NCI-H1930 (cell line): ENCODE data around the gene MINDY4.
"Not testable (repeated sequence)": the region's sequence is repeated elsewhere in the genome, so short reads cannot be mapped to it uniquely, and the experiment has no call there.

Source experiments
- DNase-seq, 2 experiments: peaks; one replicate each; lab custom pipeline; 2025; lab: John Stamatoyannopoulos, UW

MINDY4 gene

GRCh38 chr7:30804078-30804661, 33.0 kb downstream of the MINDY4 start:
- no peak for DNase-seq

- no peak for DNase-seq
Observed at GRCh38 chr7:30805081-30805691, 34.0 kb downstream of the MINDY4 start.

GRCh38 chr7:30805931-30806330, 34.7 kb downstream of the MINDY4 start:
- no peak for DNase-seq

GRCh38 chr7:30807477-30807876, 36.3 kb downstream of the MINDY4 start:
- DNase-seq: not testable (repeated sequence)

- DNase-seq: not testable (repeated sequence)
Observed at GRCh38 chr7:30807941-30808340, 36.7 kb downstream of the MINDY4 start.

GRCh38 chr7:30810986-30811385, 39.8 kb downstream of the MINDY4 start:
- no peak for DNase-seq

GRCh38 chr7:30812676-30813075, 41.5 kb downstream of the MINDY4 start:
- no peak for DNase-seq

- no peak for DNase-seq
Observed at GRCh38 chr7:30813466-30813865, 42.2 kb downstream of the MINDY4 start.

- DNase-seq: no peak
Observed at GRCh38 chr7:30814700-30815387, 43.6 kb downstream of the MINDY4 start.

GRCh38 chr7:30815388-30815854, 44.2 kb downstream of the MINDY4 start:
- no peak for DNase-seq

GRCh38 chr7:30815951-30816644, 44.9 kb downstream of the MINDY4 start:
- no peak for DNase-seq

GRCh38 chr7:30816645-30817370, 45.6 kb downstream of the MINDY4 start:
- no peak for DNase-seq

GRCh38 chr7:30817371-30817767, 46.2 kb downstream of the MINDY4 start:
- DNase-seq: no peak

- DNase-seq: no peak
Observed at GRCh38 chr7:30824821-30825720, 53.9 kb downstream of the MINDY4 start.

GRCh38 chr7:30826181-30826580, 55.0 kb downstream of the MINDY4 start:
- DNase-seq: no peak

GRCh38 chr7:30828591-30828990, 57.4 kb downstream of the MINDY4 start:
- DNase-seq: no peak

- DNase-seq: no peak
Observed at GRCh38 chr7:30829471-30829870, 58.3 kb downstream of the MINDY4 start.

GRCh38 chr7:30831227-30831626, 60.0 kb downstream of the MINDY4 start:
- no peak for DNase-seq

- no peak for DNase-seq
Observed at GRCh38 chr7:30831936-30832335, 60.7 kb downstream of the MINDY4 start.

- DNase-seq: not testable (repeated sequence)
Observed at GRCh38 chr7:30834017-30834674, 62.9 kb downstream of the MINDY4 start.
